Mesenchymal stem cell (in vitro differentiated cells and primary cell): ENCODE data around the gene USP25. TPM values are rescaled to one million over a fixed set of nuclear protein-coding genes. Genes with fewer than 3 reads are reported as not detected.

Source experiments
- DNase-seq: peaks from one replicate; pipeline ENCODE4 v3.0.0-alpha.2; 2013
- H2AFZ ChIP-seq: one replicate; pipeline ENCODE4 v1.6.1; 2013; ENCODE audit warnings: low read depth, mild to moderate bottlenecking, control low read depth, inconsistent platforms, low read length, moderate library complexity
- H2AK5ac ChIP-seq: 2 replicates; pipeline ENCODE4 v1.6.1; 2013; ENCODE audit warnings: low read length, moderate library complexity, mild to moderate bottlenecking, inconsistent platforms; ENCODE audit not compliant: severe bottlenecking
- H2BK120ac ChIP-seq: one replicate; pipeline ENCODE4 v1.6.1; 2013; ENCODE audit warnings: low read depth, mild to moderate bottlenecking, inconsistent platforms, low read length, moderate library complexity
- H2BK12ac ChIP-seq, 2 experiments: one replicate each; pipeline ENCODE4 v1.6.1; 2013; ENCODE audit warnings: inconsistent platforms in 2 of 2, low read length in 2 of 2, mild to moderate bottlenecking in 2 of 2, moderate library complexity in 2 of 2, control low read depth in 1 of 2
- H2BK15ac ChIP-seq: one replicate; pipeline ENCODE4 v1.6.1; 2013; ENCODE audit warnings: mild to moderate bottlenecking, low read depth, inconsistent platforms; ENCODE audit not compliant: poor library complexity, severe bottlenecking
- H2BK5ac ChIP-seq: 2 replicates; pipeline ENCODE4 v1.6.1; 2013; ENCODE audit warnings: low read depth, mild to moderate bottlenecking, low read length, control low read depth, inconsistent platforms; ENCODE audit not compliant: poor library complexity, severe bottlenecking
- H3K14ac ChIP-seq, 2 experiments: one replicate each; pipeline ENCODE4 v1.6.1; 2013; ENCODE audit warnings: inconsistent platforms in 2 of 2, low read length in 2 of 2, control low read depth in 1 of 2, mild to moderate bottlenecking in 1 of 2, moderate library complexity in 1 of 2
- H3K18ac ChIP-seq, 2 experiments: one replicate each; pipeline ENCODE4 v1.6.1; 2013; ENCODE audit warnings: inconsistent platforms in 2 of 2, low read length in 2 of 2, control low read depth in 1 of 2, low read depth in 1 of 2, mild to moderate bottlenecking in 1 of 2
- H3K23ac ChIP-seq, 2 experiments: one replicate each; pipeline ENCODE4 v1.6.1; 2013; ENCODE audit warnings: inconsistent platforms in 2 of 2, low read length in 2 of 2, mild to moderate bottlenecking in 2 of 2, moderate library complexity in 2 of 2, control low read depth in 1 of 2
- H3K27ac ChIP-seq: 2 replicates; pipeline ENCODE4 v1.5.1; 2013; ENCODE audit warnings: mild to moderate bottlenecking, moderate library complexity, low read length, control low read depth, inconsistent platforms; ENCODE audit not compliant: poor library complexity, severe bottlenecking
- H3K27me3 ChIP-seq, 2 experiments: 2 replicates each; pipeline versions ENCODE4 v1.6.1 to v1.7.0; 2013; ENCODE audit warnings: low read length in 2 of 2, mild to moderate bottlenecking in 2 of 2, moderate library complexity in 2 of 2, control low read depth in 1 of 2, inconsistent platforms in 1 of 2; ENCODE audit not compliant: control insufficient read depth in 1 of 2, insufficient read depth in 1 of 2
- H3K36me3 ChIP-seq, 2 experiments: 2 replicates each; pipeline versions ENCODE4 v1.6.1 to v1.7.0; 2013; ENCODE audit warnings: low read length in 2 of 2, control low read depth in 1 of 2, inconsistent platforms in 1 of 2, low read depth in 1 of 2, mild to moderate bottlenecking in 1 of 2; ENCODE audit not compliant: insufficient read depth in 2 of 2, control insufficient read depth in 1 of 2
- H3K4ac ChIP-seq, 2 experiments: one replicate each; pipeline ENCODE4 v1.6.1; 2013; ENCODE audit warnings: inconsistent platforms in 2 of 2, low read length in 2 of 2, mild to moderate bottlenecking in 2 of 2, moderate library complexity in 2 of 2, control low read depth in 1 of 2, low read depth in 1 of 2
- H3K4me1 ChIP-seq: 2 replicates; pipeline ENCODE4 v1.6.1; 2013; ENCODE audit warnings: low read depth, low read length, control low read depth; ENCODE audit not compliant: control insufficient read depth, insufficient read depth
- H3K4me2 ChIP-seq: 2 replicates; pipeline ENCODE4 v1.6.1; 2013; ENCODE audit warnings: low read length, mild to moderate bottlenecking, inconsistent platforms; ENCODE audit not compliant: poor library complexity, severe bottlenecking
- H3K4me3 ChIP-seq, 2 experiments: 2 replicates each; pipeline versions ENCODE4 v1.5.1 to v1.7.0; 2013; ENCODE audit warnings: low read length in 2 of 2, mild to moderate bottlenecking in 2 of 2, control low read depth in 1 of 2, low read depth in 1 of 2; ENCODE audit not compliant: insufficient read depth in 1 of 2
- H3K79me1 ChIP-seq: replicated peaks from 2 replicates; pipeline ENCODE4 v1.6.1; 2013; ENCODE audit warnings: mild to moderate bottlenecking, control low read depth, low read length, inconsistent platforms; ENCODE audit not compliant: poor library complexity, severe bottlenecking
- H3K9ac ChIP-seq: 2 replicates; pipeline ENCODE4 v1.7.0; 2013; ENCODE audit warnings: mild to moderate bottlenecking, low read length, moderate library complexity
- H3K9me3 ChIP-seq: 2 replicates; pipeline ENCODE4 v1.7.0; 2013; ENCODE audit warnings: mild to moderate bottlenecking, low read length; ENCODE audit not compliant: control insufficient read depth
- H4K8ac ChIP-seq: one replicate; pipeline ENCODE4 v1.6.1; 2013; ENCODE audit warnings: inconsistent platforms, mild to moderate bottlenecking, low read length, moderate library complexity
- H4K91ac ChIP-seq: one replicate; pipeline ENCODE4 v1.6.1; 2013; ENCODE audit warnings: mild to moderate bottlenecking, low read length, inconsistent platforms
- WGBS: methylation state at CpG from one replicate; pipeline ENCODE4 v1.1.7; 2013; ENCODE audit warnings: mixed read lengths; 5-methylcytosine and 5-hydroxymethylcytosine counted together
- polyA plus RNA-seq, 2 experiments: library from polyadenylated mRNA; stranded (reverse); fragments of 200-250 nt; gene quantifications; one replicate each; pipeline ENCODE4 v1.2.3, GENCODE V29; 2013

The USP25 gene, protein sequence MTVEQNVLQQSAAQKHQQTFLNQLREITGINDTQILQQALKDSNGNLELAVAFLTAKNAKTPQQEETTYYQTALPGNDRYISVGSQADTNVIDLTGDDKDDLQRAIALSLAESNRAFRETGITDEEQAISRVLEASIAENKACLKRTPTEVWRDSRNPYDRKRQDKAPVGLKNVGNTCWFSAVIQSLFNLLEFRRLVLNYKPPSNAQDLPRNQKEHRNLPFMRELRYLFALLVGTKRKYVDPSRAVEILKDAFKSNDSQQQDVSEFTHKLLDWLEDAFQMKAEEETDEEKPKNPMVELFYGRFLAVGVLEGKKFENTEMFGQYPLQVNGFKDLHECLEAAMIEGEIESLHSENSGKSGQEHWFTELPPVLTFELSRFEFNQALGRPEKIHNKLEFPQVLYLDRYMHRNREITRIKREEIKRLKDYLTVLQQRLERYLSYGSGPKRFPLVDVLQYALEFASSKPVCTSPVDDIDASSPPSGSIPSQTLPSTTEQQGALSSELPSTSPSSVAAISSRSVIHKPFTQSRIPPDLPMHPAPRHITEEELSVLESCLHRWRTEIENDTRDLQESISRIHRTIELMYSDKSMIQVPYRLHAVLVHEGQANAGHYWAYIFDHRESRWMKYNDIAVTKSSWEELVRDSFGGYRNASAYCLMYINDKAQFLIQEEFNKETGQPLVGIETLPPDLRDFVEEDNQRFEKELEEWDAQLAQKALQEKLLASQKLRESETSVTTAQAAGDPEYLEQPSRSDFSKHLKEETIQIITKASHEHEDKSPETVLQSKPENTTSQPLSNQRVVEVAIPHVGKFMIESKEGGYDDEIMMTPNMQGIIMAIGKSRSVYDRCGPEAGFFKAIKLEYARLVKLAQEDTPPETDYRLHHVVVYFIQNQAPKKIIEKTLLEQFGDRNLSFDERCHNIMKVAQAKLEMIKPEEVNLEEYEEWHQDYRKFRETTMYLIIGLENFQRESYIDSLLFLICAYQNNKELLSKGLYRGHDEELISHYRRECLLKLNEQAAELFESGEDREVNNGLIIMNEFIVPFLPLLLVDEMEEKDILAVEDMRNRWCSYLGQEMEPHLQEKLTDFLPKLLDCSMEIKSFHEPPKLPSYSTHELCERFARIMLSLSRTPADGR
- 24.1 TPM for polyA plus RNA-seq (2013, experiment 1 of 2)
- 25.0 TPM for polyA plus RNA-seq (2013, experiment 2 of 2)

DNA sequence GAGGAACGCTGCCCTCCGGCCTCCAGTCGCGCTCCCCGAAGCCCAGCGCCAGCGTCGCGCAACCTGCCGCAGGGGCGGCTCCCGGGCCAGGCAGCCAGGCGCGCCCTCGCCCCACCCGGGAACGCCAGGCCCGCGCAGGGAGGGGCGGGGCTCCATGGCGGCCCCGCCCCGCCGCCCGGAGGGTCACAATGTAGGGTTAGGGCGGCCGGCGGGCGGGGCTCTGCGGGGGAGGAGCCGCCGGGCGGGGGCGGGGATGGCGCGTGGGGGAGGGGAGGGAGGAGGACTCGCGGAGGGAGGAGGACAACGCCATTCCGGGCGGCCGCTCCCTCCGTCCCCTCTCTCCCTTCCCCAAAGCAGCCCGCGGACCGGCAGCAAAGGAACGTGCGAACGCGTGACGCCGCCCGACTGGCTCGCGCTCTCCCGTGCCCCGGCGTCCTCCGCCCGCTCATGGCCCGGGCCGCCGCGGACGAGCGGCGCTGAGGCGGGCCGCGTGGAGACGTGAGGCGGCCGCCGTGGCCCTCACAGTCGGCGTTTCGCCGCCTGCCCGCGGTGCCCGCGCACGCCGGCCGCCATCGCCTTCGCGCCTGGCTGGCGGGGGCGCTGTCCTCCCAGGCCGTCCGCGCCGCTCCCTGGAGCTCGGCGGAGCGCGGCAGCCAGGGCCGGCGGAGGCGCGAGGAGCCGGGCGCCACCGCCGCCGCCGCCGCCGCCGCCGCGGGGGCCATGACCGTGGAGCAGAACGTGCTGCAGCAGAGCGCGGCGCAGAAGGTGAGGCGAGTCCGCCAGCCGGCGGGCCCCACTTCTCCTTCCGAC is at the start of gene USP25:
TSS of gene USP25 (plus strand) at position 309 of the 810 bp plus-strand sequence. CDS start at position 721, 412 bp downstream.
- Histone ChIP-seq H3K9me3 (no peaks in the 10 kb centered on the region), H3K4ac (peak within 1 kb of the TSS; percentile 94 to 98), H3K27ac (peak within 1 kb of the TSS; percentile 67), H2AK5ac (no peak within 1 kb of the TSS), H3K4me1 (peaks cover 2% of the 10 kb centered on the region), H3K4me3 (peak within 1 kb of the TSS; percentile 99), H2BK12ac (peak within 1 kb of the TSS; percentile 54 to 83), H2BK120ac (peak within 1 kb of the TSS; percentile 95), H3K4me2 (peak within 1 kb of the TSS; percentile 82), H3K36me3 (no peaks in the 10 kb centered on the region), H3K18ac (peak within 1 kb of the TSS; percentile 95 to 99), H3K23ac (peak within 1 kb of the TSS in 1 of 2 experiments; percentile 96), H3K79me1 (no peaks in the 10 kb centered on the region), H3K14ac (peak within 1 kb of the TSS in 1 of 2 experiments; percentile 97), H3K27me3 (no peaks in the 10 kb centered on the region), H4K8ac (peak within 1 kb of the TSS; percentile 96), H2AFZ (peak within 1 kb of the TSS; percentile 86), H2BK5ac (peak within 1 kb of the TSS; percentile 57), H4K91ac (peak within 1 kb of the TSS; percentile 94), H2BK15ac (peak within 1 kb of the TSS; percentile 83), H3K9ac (peak within 1 kb of the TSS; percentile 96)
- DNase-seq = peak; percentile 68
- WGBS = 1% methylated on average over 30 of the region's 123 CpGs

DNA sequence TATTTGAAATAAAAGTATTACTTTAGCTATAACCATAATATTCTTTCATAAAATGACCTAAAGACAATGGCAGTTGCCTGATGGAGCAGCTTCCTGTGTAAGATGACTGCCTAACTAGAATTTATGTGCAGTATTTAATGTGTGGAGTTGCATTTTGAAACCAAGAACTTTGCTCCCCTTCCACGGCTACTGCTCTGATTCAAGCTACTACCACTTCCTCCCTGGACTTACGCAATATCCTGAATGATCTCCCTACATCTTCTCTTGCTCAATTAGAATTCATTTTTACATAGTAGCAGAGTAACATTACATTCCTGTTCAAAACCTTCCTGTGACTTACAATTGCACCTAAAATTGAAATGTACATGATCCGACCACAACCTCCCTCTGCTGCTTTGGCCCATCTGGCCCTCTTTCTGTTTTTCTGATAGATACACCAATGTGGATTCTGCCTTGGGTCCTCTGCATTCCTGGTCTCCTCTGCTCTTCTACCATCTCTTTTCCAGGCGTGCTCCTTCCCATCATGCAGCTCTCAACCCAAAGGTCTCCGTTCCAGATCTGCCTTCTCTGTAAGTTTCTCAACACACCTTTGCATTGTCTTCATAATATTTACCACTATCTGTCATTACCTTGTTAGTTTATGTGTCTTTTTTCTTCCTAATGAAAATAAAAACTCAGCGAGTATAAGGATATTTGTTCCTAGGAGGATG is 47.4 kb upstream of the USP25 start:
- Histone ChIP-seq H3K4me3 (no peak overlapping the region), H3K27me3 (no peaks in the 10 kb centered on the region), H3K14ac (no peak overlapping the region), H2BK15ac (no peak overlapping the region), H2BK120ac (peak overlapping the region; percentile 39), H2BK12ac (peak overlapping the region in 1 of 2 experiments; percentile 7), H3K79me1 (no peaks in the 10 kb centered on the region), H3K18ac (peak overlapping the region in 1 of 2 experiments; percentile 61), H3K4me2 (no peak overlapping the region), H3K4me1 (peaks cover 1% of the 10 kb centered on the region), H4K8ac (no peak overlapping the region), H4K91ac (no peak overlapping the region), H3K23ac (no peak overlapping the region), H2AK5ac (no peak overlapping the region), H3K4ac (peak overlapping the region in 1 of 2 experiments; percentile 15), H3K36me3 (no peaks in the 10 kb centered on the region), H3K27ac (peak overlapping the region; percentile 3), H3K9ac (peak overlapping the region; percentile 17), H3K9me3 (peaks cover 18% of the 10 kb centered on the region), H2AFZ (no peak overlapping the region), H2BK5ac (no peak overlapping the region)
- 69% methylated on average over 5 of the region's 6 CpGs for WGBS
- DNase-seq = peak; percentile 60

DNA sequence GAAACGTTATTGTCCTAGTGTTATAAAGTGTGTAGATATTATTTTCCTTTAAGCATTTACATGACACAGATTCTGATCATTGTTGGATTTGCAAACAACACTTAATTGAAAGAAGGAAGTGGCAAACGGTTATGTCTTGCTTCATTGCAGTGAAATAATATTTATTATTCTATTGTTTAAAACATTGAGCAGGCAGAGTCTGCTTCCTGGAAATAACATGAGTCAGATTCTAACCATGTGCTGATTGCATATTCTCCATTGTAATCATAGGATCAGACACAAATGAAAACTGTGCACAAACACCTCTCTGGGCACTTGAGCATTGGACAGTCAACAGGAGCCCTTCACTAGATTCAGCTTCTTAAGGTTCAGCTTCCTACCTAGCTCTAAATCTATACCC is 46.8 kb upstream of the USP25 start:
- H2BK5ac ChIP-seq = no peak overlapping the region
- no peak overlapping the region for H3K18ac ChIP-seq
- H3K4ac ChIP-seq = no peak overlapping the region
- no peak overlapping the region for H3K4me2 ChIP-seq
- H3K14ac ChIP-seq = no peak overlapping the region
- no peaks in the 10 kb centered on the region for H3K79me1 ChIP-seq
- peaks cover 1% of the 10 kb centered on the region for H3K4me1 ChIP-seq
- H2AFZ ChIP-seq = no peak overlapping the region
- H2BK15ac ChIP-seq = no peak overlapping the region
- no peak overlapping the region for H2BK120ac ChIP-seq
- H3K4me3 ChIP-seq = no peak overlapping the region
- no peak overlapping the region for H2BK12ac ChIP-seq
- H4K8ac ChIP-seq = no peak overlapping the region
- DNase-seq = peak; percentile 20
- no CpG with 5 or more reads among the region's 2 CpGs for WGBS
- no peaks in the 10 kb centered on the region for H3K27me3 ChIP-seq
- no peak overlapping the region for H3K27ac ChIP-seq
- H3K36me3 ChIP-seq = no peaks in the 10 kb centered on the region
- H2AK5ac ChIP-seq = no peak overlapping the region
- no peak overlapping the region for H4K91ac ChIP-seq
- peaks cover 18% of the 10 kb centered on the region for H3K9me3 ChIP-seq
- no peak overlapping the region for H3K23ac ChIP-seq
- peak overlapping the region; percentile 17 for H3K9ac ChIP-seq
